Measurements from ENCODE around the gene ZBTB42.

- no peak for TF ChIP-seq CTCF (conservative IDR thresholded peaks at IDR 0.05)
- TF ChIP-seq ZFX (IDR thresholded peaks at IDR 0.05), result no peak
Observed at GRCh38 chr14:104792101-104792884, 8.6 kb upstream of the ZBTB42 start.
